Gastrocnemius medialis (tissue), 4 donors: ENCODE results near the gene DIP2C. TPM values are rescaled to one million over a fixed set of nuclear protein-coding genes. Genes with fewer than 3 reads are reported as not detected.

Source experiments
- ATAC-seq, 2 donors: fragments of 150-250 bp; one replicate each; pipeline ENCODE4 v1.9.1; 2016
- DNase-seq, 2 donors: peaks; one replicate each; pipeline ENCODE4 v3.0.0-alpha.2; 2019
- H3K27ac ChIP-seq, 4 donors: fragments of 200-600 bp; sonication (generic); 1 replicate in 1 of 4; 2 replicates in 3 of 4; pipeline ENCODE4 v1.5.1; 2016 to 2018; ENCODE audit warnings: mild to moderate bottlenecking in 2 of 4, moderate library complexity in 1 of 4
- H3K27me3 ChIP-seq, 3 donors: fragments of 200-600 bp; sonication (generic) in 2 of 3; 1 replicate in 1 of 3; 2 replicates in 2 of 3; pipeline versions ENCODE4 v1.5.1 to v1.6.0; 2016 to 2019; ENCODE audit warnings: mild to moderate bottlenecking in 1 of 3, moderate library complexity in 1 of 3
- H3K36me3 ChIP-seq, 2 donors: fragments of 200-600 bp; sonication (generic) in 1 of 2; one replicate each; pipeline ENCODE4 v1.5.1; 2017 to 2018
- H3K4me1 ChIP-seq, 2 donors: fragments of 200-600 bp; sonication (generic) in 1 of 2; one replicate each; pipeline ENCODE4 v1.5.1; 2016 to 2017; ENCODE audit warnings: mild to moderate bottlenecking in 2 of 2
- H3K4me3 ChIP-seq, 4 donors: fragments of 200-600 bp; sonication (generic) in 3 of 4; 1 replicate in 1 of 4; 2 replicates in 3 of 4; pipeline ENCODE4 v1.5.1; 2016 to 2019; ENCODE audit warnings: mild to moderate bottlenecking in 2 of 4
- H3K9me3 ChIP-seq, 3 donors: fragments of 200-600 bp; sonication (generic) in 2 of 3; 1 replicate in 1 of 3; 2 replicates in 2 of 3; pipeline ENCODE4 v1.5.1; 2016 to 2019
- CTCF ChIP-seq, 5 experiments: fragments of 450-650 bp in 3 of 5; fragments of 200-600 bp in 2 of 5; sonication (generic) in 2 of 5; IDR thresholded peaks in 4 of 5; conservative IDR thresholded peaks in 1 of 5; 1 replicate in 4 of 5; 2 replicates in 1 of 5; pipeline ENCODE4 v1.5.1; 2016 to 2019; ENCODE audit warnings: antibody characterized with exemption in 5 of 5, mild to moderate bottlenecking in 3 of 5, moderate library complexity in 3 of 5
- POLR2A ChIP-seq, 2 donors: fragments of 450-650 bp; IDR thresholded peaks; one replicate each; pipeline ENCODE4 v1.6.1; 2017; ENCODE audit warnings: antibody characterized with exemption in 2 of 2, mild to moderate bottlenecking in 2 of 2, moderate library complexity in 2 of 2
- in situ Hi-C, 4 donors: fragments of 200-750 bp; cut with MboI; loops; one replicate each; pipeline versions ENCODE4 v1.15.0 to v1.8.0; 2017; ENCODE audit warnings: low sequenced_read_pairs in 4 of 4
- intact Hi-C: fragments of 100-400 bp; cut with DNase I; formaldehyde crosslinking; loops from one replicate; pipeline ENCODE4 v1.15.1; 2023; ENCODE audit warnings: low total_unique reads
- total RNA-seq, 4 donors: library from RNA; depleted of rRNA; stranded (reverse); fragments of >200 nt; gene quantifications; one replicate each; pipeline versions ENCODE4 v1.1.0 to v1.2.3, GENCODE V29; 2016

DIP2C gene
- total RNA-seq, 4 donors from 2014 or later: 19.1 to 60.0 (median 30.2) TPM

- Histone ChIP-seq H3K36me3 (peaks cover 0 to 40% of the 10 kb centered on the region in 2 donors), H3K4me3 (no peak overlapping the region), H3K4me1 (no peaks in the 10 kb centered on the region), H3K27me3 (no peaks in the 10 kb centered on the region), H3K27ac (no peak overlapping the region), H3K9me3 (no peaks in the 10 kb centered on the region)
- in situ Hi-C loops: no loop called here
- DNase-seq (no peak), ATAC-seq (no peak)
- TF ChIP-seq POLR2A (IDR thresholded peaks at IDR 0.05) (no peak), CTCF (IDR thresholded peaks at IDR 0.05 in 4 of 5, conservative IDR thresholded peaks at IDR 0.05 in 1 of 5) (no peak)
- intact Hi-C loops: no loop called here
These were observed 410.2 kb downstream of the DIP2C start for GRCh38 chr10:279232-279631.

GRCh38 chr10:278707-279106, 410.8 kb downstream of the DIP2C start:
- ATAC-seq (no peak), DNase-seq (no peak)
- H3K36me3 ChIP-seq: peaks cover 0 to 40% of the 10 kb centered on the region in 2 donors
- in situ Hi-C loops: no loop called here
- H3K27me3 ChIP-seq: no peaks in the 10 kb centered on the region
- H3K4me3 ChIP-seq: no peak overlapping the region
- H3K9me3 ChIP-seq: no peaks in the 10 kb centered on the region
- intact Hi-C loops: no loop called here
- no peak for TF ChIP-seq CTCF (IDR thresholded peaks at IDR 0.05 in 4 of 5, conservative IDR thresholded peaks at IDR 0.05 in 1 of 5)
- no peak overlapping the region for H3K27ac ChIP-seq
- no peaks in the 10 kb centered on the region for H3K4me1 ChIP-seq

- ATAC-seq (no peak), DNase-seq (no peak)
- TF ChIP-seq CTCF (IDR thresholded peaks at IDR 0.05 in 4 of 5, conservative IDR thresholded peaks at IDR 0.05 in 1 of 5): no peak
- TF ChIP-seq POLR2A (IDR thresholded peaks at IDR 0.05): no peak
- H3K9me3 ChIP-seq: no peaks in the 10 kb centered on the region
- in situ Hi-C loops: no loop called here
- no peaks in the 10 kb centered on the region for H3K27me3 ChIP-seq
- peaks cover 0 to 40% of the 10 kb centered on the region in 2 donors for H3K36me3 ChIP-seq
- intact Hi-C loops: no loop called here
- no peak overlapping the region for H3K27ac ChIP-seq
- no peak overlapping the region for H3K4me3 ChIP-seq
- no peaks in the 10 kb centered on the region for H3K4me1 ChIP-seq
These were observed 411.5 kb downstream of the DIP2C start for GRCh38 chr10:277963-278362.

- no peaks in the 10 kb centered on the region for H3K4me1 ChIP-seq
- intact Hi-C loops: no loop called here
- no peak overlapping the region for H3K27ac ChIP-seq
- peaks cover 0 to 30% of the 10 kb centered on the region in 2 donors for H3K36me3 ChIP-seq
- no peaks in the 10 kb centered on the region for H3K9me3 ChIP-seq
- no peak overlapping the region for H3K4me3 ChIP-seq
- no peaks in the 10 kb centered on the region for H3K27me3 ChIP-seq
- in situ Hi-C loops: no loop called here
- no peak for TF ChIP-seq POLR2A (IDR thresholded peaks at IDR 0.05)
- no peak for TF ChIP-seq CTCF (IDR thresholded peaks at IDR 0.05 in 4 of 5, conservative IDR thresholded peaks at IDR 0.05 in 1 of 5)
- ATAC-seq (no peak), DNase-seq (no peak)
These were observed 413.8 kb downstream of the DIP2C start for GRCh38 chr10:275680-276079.

GRCh38 chr10:274866-275265, 414.6 kb downstream of the DIP2C start:
- H3K9me3 ChIP-seq: no peaks in the 10 kb centered on the region
- H3K36me3 ChIP-seq: peaks cover 0 to 23% of the 10 kb centered on the region in 2 donors
- in situ Hi-C loops: no loop called here

More at GRCh38 chr10:274866-275265, 414.6 kb downstream of the DIP2C start:
- intact Hi-C loops: no loop called here
- Histone ChIP-seq H3K4me1 (no peaks in the 10 kb centered on the region), H3K27ac (no peak overlapping the region), H3K27me3 (no peaks in the 10 kb centered on the region), H3K4me3 (no peak overlapping the region)
- no peak for TF ChIP-seq CTCF (IDR thresholded peaks at IDR 0.05 in 4 of 5, conservative IDR thresholded peaks at IDR 0.05 in 1 of 5)
- TF ChIP-seq POLR2A (IDR thresholded peaks at IDR 0.05): no peak
- ATAC-seq: no peak
- DNase-seq: no peak
